Measurements from ENCODE around the gene FOXP1.

The FOXP1 gene

GRCh38 chr3:71428841-71429596, 154.5 kb downstream of the FOXP1 start:
- no peak for DNase-seq (ENCODE audit: low spot score)

- DNase-seq (ENCODE audit: low spot score) = peak; percentile 33
These were observed 157.9 kb downstream of the FOXP1 start for GRCh38 chr3:71425491-71426071.

- DNase-seq (ENCODE audit: low spot score) = no peak
These were observed 160.2 kb downstream of the FOXP1 start for GRCh38 chr3:71423151-71423906.

- DNase-seq (ENCODE audit: low spot score) = peak; percentile 58
These were observed 161.5 kb downstream of the FOXP1 start for GRCh38 chr3:71421820-71422566.

GRCh38 chr3:71421475-71421819, 162.1 kb downstream of the FOXP1 start:
- no peak for DNase-seq (ENCODE audit: low spot score)

GRCh38 chr3:71419369-71419768, 164.2 kb downstream of the FOXP1 start:
- DNase-seq (ENCODE audit: low spot score) = no peak

GRCh38 chr3:71417791-71418190, 165.7 kb downstream of the FOXP1 start:
- no peak for DNase-seq (ENCODE audit: low spot score)

GRCh38 chr3:71416876-71417275, 166.7 kb downstream of the FOXP1 start:
- peak; percentile 46 for DNase-seq (ENCODE audit: low spot score)

- DNase-seq (ENCODE audit: low spot score) = peak; percentile 47
These were observed 167.8 kb downstream of the FOXP1 start for GRCh38 chr3:71415681-71416122.

- no peak for DNase-seq (ENCODE audit: low spot score)
These were observed 169.2 kb downstream of the FOXP1 start for GRCh38 chr3:71414189-71414927.

- no peak for DNase-seq (ENCODE audit: low spot score)
These were observed 170.0 kb downstream of the FOXP1 start for GRCh38 chr3:71413572-71413971.

- no peak for DNase-seq (ENCODE audit: low spot score)
These were observed 174.2 kb downstream of the FOXP1 start for GRCh38 chr3:71409352-71409751.

GRCh38 chr3:71408903-71409302, 174.6 kb downstream of the FOXP1 start:
- DNase-seq (ENCODE audit: low spot score) = no peak

- no peak for DNase-seq (ENCODE audit: low spot score)
These were observed 175.7 kb downstream of the FOXP1 start for GRCh38 chr3:71407823-71408222.

- DNase-seq (ENCODE audit: low spot score) = no peak
These were observed 176.3 kb downstream of the FOXP1 start for GRCh38 chr3:71406972-71407810.

- DNase-seq (ENCODE audit: low spot score) = no peak
These were observed 180.6 kb downstream of the FOXP1 start for GRCh38 chr3:71402911-71403310.

- DNase-seq (ENCODE audit: low spot score) = no peak
These were observed 181.2 kb downstream of the FOXP1 start for GRCh38 chr3:71402280-71402679.

GRCh38 chr3:71401695-71402231, 181.8 kb downstream of the FOXP1 start:
- no peak for DNase-seq (ENCODE audit: low spot score)

- no peak for DNase-seq (ENCODE audit: low spot score)
These were observed 182.5 kb downstream of the FOXP1 start for GRCh38 chr3:71400986-71401451.

GRCh38 chr3:71399478-71399877, 184.1 kb downstream of the FOXP1 start:
- no peak for DNase-seq (ENCODE audit: low spot score)

All from CD4-positive, alpha-beta T cell treated with Interleukin-15 for 4 hours (primary cell).